HEK293 (cell line): ENCODE results near the gene CFAP221.

ENCODE experiments used
- CTCF ChIA-PET: fragments of 350-600 bp; formaldehyde crosslinking; extraction: SDS; loops from one replicate; lab custom pipeline; 2021; ENCODE audit warnings: antibody characterized with exemption; lab: Yijun Ruan, JAX
- POLR2A ChIA-PET: fragments of 300-600 bp; formaldehyde crosslinking; extraction: SDS; loops from one replicate; lab custom pipeline; 2020; ENCODE audit warnings: antibody characterized with exemption, inconsistent platforms; lab: Yijun Ruan, JAX
- H3K27ac ChIP-seq: fragments of 200-500 bp; sonication (Bioruptor generic); 2 replicates; pipeline ENCODE4 v1.5.1; 2014; ENCODE audit warnings: low read depth, low read length, control low read depth, inconsistent platforms; ENCODE audit errors: extremely low read depth
- H3K36me3 ChIP-seq, 2 experiments: fragments of 200-500 bp in 1 of 2; sonication (Bioruptor generic) in 1 of 2; 1 replicate in 1 of 2; 2 replicates in 1 of 2; pipeline ENCODE4 v1.5.1; 2014 to 2017; ENCODE audit warnings: inconsistent platforms in 2 of 2, low read length in 2 of 2; ENCODE audit not compliant: control insufficient read depth in 2 of 2, insufficient read depth in 1 of 2
- H3K4me1 ChIP-seq: fragments of 200-500 bp; sonication (Bioruptor generic); 2 replicates; pipeline ENCODE4 v1.5.1; 2014; ENCODE audit warnings: mild to moderate bottlenecking, low read length, inconsistent platforms; ENCODE audit not compliant: control insufficient read depth, insufficient read depth
- H3K4me3 ChIP-seq: 2 replicates; pipeline ENCODE4 v1.5.1; 2011; ENCODE audit warnings: low read depth, mild to moderate bottlenecking, control low read depth, low read length, moderate library complexity
- H3K9me3 ChIP-seq: fragments of 200-500 bp; sonication (Bioruptor generic); 2 replicates; pipeline ENCODE4 v1.5.1; 2014; ENCODE audit warnings: low read depth, low read length, inconsistent platforms; ENCODE audit not compliant: control insufficient read depth, insufficient read depth
- KLF10 ChIP-seq: fragments of 450-650 bp; IDR thresholded peaks from 2 replicates; pipeline ENCODE4 v1.5.1; 2018; ENCODE audit warnings: missing biosample characterization, mild to moderate bottlenecking, missing genetic modification characterization
- REPIN1 ChIP-seq: fragments of 450-650 bp; formaldehyde crosslinking; IDR thresholded peaks from 2 replicates; pipeline ENCODE4 v1.5.1; 2017; ENCODE audit warnings: missing biosample characterization, missing genetic modification characterization, low read depth
- SCRT2 ChIP-seq: fragments of 450-650 bp; formaldehyde crosslinking; IDR thresholded peaks from 2 replicates; pipeline ENCODE4 v1.5.1; 2016; ENCODE audit warnings: missing biosample characterization, missing genetic modification characterization
- YY2 ChIP-seq: fragments of 450-650 bp; formaldehyde crosslinking; IDR thresholded peaks from 2 replicates; pipeline ENCODE4 v1.5.1; 2016; ENCODE audit warnings: missing biosample characterization, missing genetic modification characterization
- ZBTB17 ChIP-seq: fragments of 450-650 bp; formaldehyde crosslinking; IDR thresholded peaks from 2 replicates; pipeline ENCODE4 v1.5.1; 2016; ENCODE audit warnings: missing biosample characterization, missing genetic modification characterization
- ZEB2 ChIP-seq: fragments of 450-650 bp; formaldehyde crosslinking; IDR thresholded peaks from 2 replicates; pipeline ENCODE4 v1.5.1; 2016; ENCODE audit warnings: missing biosample characterization, missing genetic modification characterization
- ZNF114 ChIP-seq: fragments of 450-650 bp; formaldehyde crosslinking; IDR thresholded peaks from 2 replicates; pipeline ENCODE4 v1.5.0; 2017; ENCODE audit warnings: missing biosample characterization, missing genetic modification characterization
- ZNF138 ChIP-seq: fragments of 450-650 bp; formaldehyde crosslinking; IDR thresholded peaks from 2 replicates; pipeline ENCODE4 v1.5.1; 2016; ENCODE audit warnings: missing biosample characterization, missing genetic modification characterization, borderline replicate concordance
- ZNF146 ChIP-seq: fragments of 450-650 bp; formaldehyde crosslinking; IDR thresholded peaks from 2 replicates; pipeline ENCODE4 v1.5.1; 2016; ENCODE audit warnings: missing biosample characterization, missing genetic modification characterization
- ZNF175 ChIP-seq: fragments of 450-650 bp; formaldehyde crosslinking; IDR thresholded peaks from 2 replicates; pipeline ENCODE4 v1.5.1; 2016; ENCODE audit warnings: missing biosample characterization, missing genetic modification characterization
- ZNF324 ChIP-seq: fragments of 450-650 bp; formaldehyde crosslinking; IDR thresholded peaks from 2 replicates; pipeline ENCODE4 v1.5.1; 2016; ENCODE audit warnings: missing biosample characterization, missing genetic modification characterization
- ZNF350 ChIP-seq: fragments of 450-650 bp; formaldehyde crosslinking; IDR thresholded peaks from 2 replicates; pipeline ENCODE4 v1.5.0; 2017; ENCODE audit warnings: missing biosample characterization, mild to moderate bottlenecking, missing genetic modification characterization
- ZNF366 ChIP-seq: fragments of 450-650 bp; formaldehyde crosslinking; conservative IDR thresholded peaks from 2 replicates; pipeline ENCODE4 v1.5.1; 2016; ENCODE audit warnings: missing biosample characterization, missing genetic modification characterization
- ZNF416 ChIP-seq: fragments of 450-650 bp; formaldehyde crosslinking; IDR thresholded peaks from 2 replicates; pipeline ENCODE4 v1.5.1; 2016; ENCODE audit warnings: missing biosample characterization, missing genetic modification characterization
- ZNF544 ChIP-seq: fragments of 450-650 bp; formaldehyde crosslinking; IDR thresholded peaks from 2 replicates; pipeline ENCODE4 v1.5.0; 2017; ENCODE audit warnings: missing biosample characterization, missing genetic modification characterization
- ZNF549 ChIP-seq: fragments of 450-650 bp; IDR thresholded peaks from 2 replicates; pipeline ENCODE4 v1.5.1; 2018; ENCODE audit warnings: missing biosample characterization, missing genetic modification characterization, mild to moderate bottlenecking, inconsistent platforms, moderate library complexity
- ZNF701 ChIP-seq: fragments of 450-650 bp; formaldehyde crosslinking; IDR thresholded peaks from 2 replicates; pipeline ENCODE4 v1.5.1; 2016; ENCODE audit warnings: missing biosample characterization, missing genetic modification characterization
- ZNF785 ChIP-seq: fragments of 450-650 bp; formaldehyde crosslinking; IDR thresholded peaks from 2 replicates; pipeline ENCODE4 v1.5.1; 2016; ENCODE audit warnings: missing biosample characterization, missing genetic modification characterization
- ZNF837 ChIP-seq: fragments of 450-650 bp; formaldehyde crosslinking; IDR thresholded peaks from 2 replicates; pipeline ENCODE4 v1.5.1; 2016; ENCODE audit warnings: missing biosample characterization, missing genetic modification characterization
- ZNF843 ChIP-seq: fragments of 450-650 bp; formaldehyde crosslinking; IDR thresholded peaks from 2 replicates; pipeline ENCODE4 v1.5.1; 2016; ENCODE audit warnings: missing biosample characterization, missing genetic modification characterization
- TF ChIP-seq, protein P1 (sequence below): fragments of 450-650 bp; formaldehyde crosslinking; IDR thresholded peaks from 2 replicates; pipeline ENCODE4 v1.5.1; 2016; ENCODE audit warnings: missing biosample characterization, missing genetic modification characterization, low read depth
- TF ChIP-seq, protein P2 (sequence below): fragments of 450-650 bp; formaldehyde crosslinking; IDR thresholded peaks from 2 replicates; pipeline ENCODE4 v1.5.1; 2016; ENCODE audit warnings: missing biosample characterization, missing genetic modification characterization
- TF ChIP-seq, protein P3 (sequence below): fragments of 450-650 bp; formaldehyde crosslinking; IDR thresholded peaks from 2 replicates; pipeline ENCODE4 v1.5.1; 2016; ENCODE audit warnings: missing biosample characterization, missing genetic modification characterization
- TF ChIP-seq, protein P4 (sequence below): fragments of 450-650 bp; IDR thresholded peaks from 2 replicates; pipeline ENCODE4 v1.5.1; 2018; ENCODE audit warnings: missing biosample characterization, missing genetic modification characterization
- TF ChIP-seq, protein P5 (sequence below): fragments of 450-650 bp; formaldehyde crosslinking; IDR thresholded peaks from 2 replicates; pipeline ENCODE4 v1.5.1; 2017; ENCODE audit warnings: missing biosample characterization, missing genetic modification characterization
- TF ChIP-seq, protein P6 (sequence below): fragments of 450-650 bp; formaldehyde crosslinking; IDR thresholded peaks from 2 replicates; pipeline ENCODE4 v1.5.1; 2017; ENCODE audit warnings: missing biosample characterization, missing genetic modification characterization

The CFAP221 gene

DNA sequence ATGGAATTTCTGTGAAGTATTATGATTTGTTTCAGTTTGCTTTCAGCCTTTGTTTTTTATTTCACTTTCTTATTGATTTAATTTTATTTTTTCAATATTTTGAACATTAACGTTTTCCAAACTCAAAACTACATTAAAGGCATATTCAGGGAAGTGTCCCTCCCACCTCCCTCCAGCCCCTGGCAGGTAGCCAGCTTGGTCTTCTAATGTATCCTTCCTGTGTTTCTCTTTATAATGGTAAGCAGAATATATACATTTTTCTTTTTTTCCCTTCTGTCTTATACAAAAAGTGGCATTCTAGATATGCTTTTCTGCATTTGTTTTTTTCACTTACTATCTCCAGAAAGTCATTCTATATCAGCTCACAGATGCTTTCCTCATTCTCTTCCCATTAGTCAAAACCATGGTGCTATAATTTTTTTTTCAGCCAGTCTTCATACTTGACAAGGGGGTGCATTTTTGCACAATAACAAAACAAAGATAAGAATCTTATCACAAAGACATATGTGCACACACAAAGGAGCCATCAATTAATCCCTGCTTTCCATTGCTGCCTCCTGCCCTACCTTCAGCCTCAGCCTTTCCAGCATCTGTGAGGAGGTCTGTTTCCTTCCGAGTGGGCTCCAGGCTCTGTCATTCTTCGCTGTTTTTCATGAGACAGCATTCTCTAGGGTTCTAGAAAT lies 101.1 kb downstream of the CFAP221 start:
- H3K4me1 ChIP-seq, result no peaks in the 10 kb centered on the region
- no peaks in the 10 kb centered on the region for H3K36me3 ChIP-seq
- no peak overlapping the region for H3K27ac ChIP-seq
- no peaks in the 10 kb centered on the region for H3K9me3 ChIP-seq
- CTCF ChIA-PET, result interaction anchor here (1.2 kb wide), 1 partner anchor 12 kb away, joined by 4 read pairs; no protein-coding TSS in a partner anchor
- H3K4me3 ChIP-seq, result no peak overlapping the region
- TF ChIP-seq ZNF549 (tag by site-specific recombination) (no peak), ZNF785 (tag by site-specific recombination) (no peak), ZNF114 (tag by site-specific recombination) (no peak), YY2 (tag by site-specific recombination) (no peak), ZNF175 (tag by site-specific recombination) (no peak), ZNF701 (no peak), ZEB2 (tag by site-specific recombination) (no peak), ZNF843 (tag by site-specific recombination) (no peak)
- TF ChIP-seq, protein P1, sequence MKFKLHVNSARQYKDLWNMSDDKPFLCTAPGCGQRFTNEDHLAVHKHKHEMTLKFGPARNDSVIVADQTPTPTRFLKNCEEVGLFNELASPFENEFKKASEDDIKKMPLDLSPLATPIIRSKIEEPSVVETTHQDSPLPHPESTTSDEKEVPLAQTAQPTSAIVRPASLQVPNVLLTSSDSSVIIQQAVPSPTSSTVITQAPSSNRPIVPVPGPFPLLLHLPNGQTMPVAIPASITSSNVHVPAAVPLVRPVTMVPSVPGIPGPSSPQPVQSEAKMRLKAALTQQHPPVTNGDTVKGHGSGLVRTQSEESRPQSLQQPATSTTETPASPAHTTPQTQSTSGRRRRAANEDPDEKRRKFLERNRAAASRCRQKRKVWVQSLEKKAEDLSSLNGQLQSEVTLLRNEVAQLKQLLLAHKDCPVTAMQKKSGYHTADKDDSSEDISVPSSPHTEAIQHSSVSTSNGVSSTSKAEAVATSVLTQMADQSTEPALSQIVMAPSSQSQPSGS (tag by site-specific recombination), result no peak
- TF ChIP-seq, protein P2, sequence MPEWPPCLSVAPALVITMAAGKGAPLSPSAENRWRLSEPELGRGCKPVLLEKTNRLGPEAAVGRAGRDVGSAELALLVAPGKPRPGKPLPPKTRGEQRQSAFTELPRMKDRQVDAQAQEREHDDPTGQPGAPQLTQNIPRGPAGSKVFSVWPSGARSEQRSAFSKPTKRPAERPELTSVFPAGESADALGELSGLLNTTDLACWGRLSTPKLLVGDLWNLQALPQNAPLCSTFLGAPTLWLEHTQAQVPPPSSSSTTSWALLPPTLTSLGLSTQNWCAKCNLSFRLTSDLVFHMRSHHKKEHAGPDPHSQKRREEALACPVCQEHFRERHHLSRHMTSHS, result no peak
- TF ChIP-seq, protein P3, sequence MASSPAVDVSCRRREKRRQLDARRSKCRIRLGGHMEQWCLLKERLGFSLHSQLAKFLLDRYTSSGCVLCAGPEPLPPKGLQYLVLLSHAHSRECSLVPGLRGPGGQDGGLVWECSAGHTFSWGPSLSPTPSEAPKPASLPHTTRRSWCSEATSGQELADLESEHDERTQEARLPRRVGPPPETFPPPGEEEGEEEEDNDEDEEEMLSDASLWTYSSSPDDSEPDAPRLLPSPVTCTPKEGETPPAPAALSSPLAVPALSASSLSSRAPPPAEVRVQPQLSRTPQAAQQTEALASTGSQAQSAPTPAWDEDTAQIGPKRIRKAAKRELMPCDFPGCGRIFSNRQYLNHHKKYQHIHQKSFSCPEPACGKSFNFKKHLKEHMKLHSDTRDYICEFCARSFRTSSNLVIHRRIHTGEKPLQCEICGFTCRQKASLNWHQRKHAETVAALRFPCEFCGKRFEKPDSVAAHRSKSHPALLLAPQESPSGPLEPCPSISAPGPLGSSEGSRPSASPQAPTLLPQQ (tag by site-specific recombination), result no peak
- POLR2A ChIA-PET, result no interaction called here

DNA sequence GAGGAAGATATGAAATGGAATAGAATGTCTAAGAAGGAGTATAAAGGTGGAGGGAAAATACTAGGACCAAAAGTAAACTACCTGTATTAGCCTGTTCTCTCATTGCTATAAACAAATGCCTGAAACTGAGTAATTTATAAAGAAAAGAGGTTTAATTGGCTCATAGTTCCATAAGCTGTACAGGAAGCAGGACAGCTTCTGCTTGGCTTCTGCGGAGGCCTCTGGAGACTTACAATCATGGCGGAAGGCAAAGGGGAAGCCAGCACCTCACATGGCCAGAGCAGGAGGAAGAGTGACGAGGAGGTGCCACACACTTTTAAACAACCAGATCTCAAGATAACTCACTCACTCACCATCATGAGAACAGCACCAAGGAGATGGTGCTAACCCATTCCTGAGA lies 101.9 kb downstream of the CFAP221 start:
- TF ChIP-seq SCRT2 (tag by site-specific recombination), result no peak
- no peak for TF ChIP-seq ZNF549 (tag by site-specific recombination)
- TF ChIP-seq ZNF366 (tag by site-specific recombination), result no peak
- no peak for TF ChIP-seq ZNF138
- no peak for TF ChIP-seq ZNF416 (tag by site-specific recombination)
- TF ChIP-seq ZNF146 (tag by site-specific recombination), result no peak
- TF ChIP-seq, protein P4, sequence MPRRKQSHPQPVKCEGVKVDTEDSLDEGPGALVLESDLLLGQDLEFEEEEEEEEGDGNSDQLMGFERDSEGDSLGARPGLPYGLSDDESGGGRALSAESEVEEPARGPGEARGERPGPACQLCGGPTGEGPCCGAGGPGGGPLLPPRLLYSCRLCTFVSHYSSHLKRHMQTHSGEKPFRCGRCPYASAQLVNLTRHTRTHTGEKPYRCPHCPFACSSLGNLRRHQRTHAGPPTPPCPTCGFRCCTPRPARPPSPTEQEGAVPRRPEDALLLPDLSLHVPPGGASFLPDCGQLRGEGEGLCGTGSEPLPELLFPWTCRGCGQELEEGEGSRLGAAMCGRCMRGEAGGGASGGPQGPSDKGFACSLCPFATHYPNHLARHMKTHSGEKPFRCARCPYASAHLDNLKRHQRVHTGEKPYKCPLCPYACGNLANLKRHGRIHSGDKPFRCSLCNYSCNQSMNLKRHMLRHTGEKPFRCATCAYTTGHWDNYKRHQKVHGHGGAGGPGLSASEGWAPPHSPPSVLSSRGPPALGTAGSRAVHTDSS (tag by site-specific recombination), result no peak
- TF ChIP-seq, protein P5, sequence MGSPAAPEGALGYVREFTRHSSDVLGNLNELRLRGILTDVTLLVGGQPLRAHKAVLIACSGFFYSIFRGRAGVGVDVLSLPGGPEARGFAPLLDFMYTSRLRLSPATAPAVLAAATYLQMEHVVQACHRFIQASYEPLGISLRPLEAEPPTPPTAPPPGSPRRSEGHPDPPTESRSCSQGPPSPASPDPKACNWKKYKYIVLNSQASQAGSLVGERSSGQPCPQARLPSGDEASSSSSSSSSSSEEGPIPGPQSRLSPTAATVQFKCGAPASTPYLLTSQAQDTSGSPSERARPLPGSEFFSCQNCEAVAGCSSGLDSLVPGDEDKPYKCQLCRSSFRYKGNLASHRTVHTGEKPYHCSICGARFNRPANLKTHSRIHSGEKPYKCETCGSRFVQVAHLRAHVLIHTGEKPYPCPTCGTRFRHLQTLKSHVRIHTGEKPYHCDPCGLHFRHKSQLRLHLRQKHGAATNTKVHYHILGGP (tag by site-specific recombination), result no peak
- no peak for TF ChIP-seq ZNF324 (tag by site-specific recombination)
- TF ChIP-seq ZNF350 (tag by site-specific recombination), result no peak
- TF ChIP-seq, protein P6, sequence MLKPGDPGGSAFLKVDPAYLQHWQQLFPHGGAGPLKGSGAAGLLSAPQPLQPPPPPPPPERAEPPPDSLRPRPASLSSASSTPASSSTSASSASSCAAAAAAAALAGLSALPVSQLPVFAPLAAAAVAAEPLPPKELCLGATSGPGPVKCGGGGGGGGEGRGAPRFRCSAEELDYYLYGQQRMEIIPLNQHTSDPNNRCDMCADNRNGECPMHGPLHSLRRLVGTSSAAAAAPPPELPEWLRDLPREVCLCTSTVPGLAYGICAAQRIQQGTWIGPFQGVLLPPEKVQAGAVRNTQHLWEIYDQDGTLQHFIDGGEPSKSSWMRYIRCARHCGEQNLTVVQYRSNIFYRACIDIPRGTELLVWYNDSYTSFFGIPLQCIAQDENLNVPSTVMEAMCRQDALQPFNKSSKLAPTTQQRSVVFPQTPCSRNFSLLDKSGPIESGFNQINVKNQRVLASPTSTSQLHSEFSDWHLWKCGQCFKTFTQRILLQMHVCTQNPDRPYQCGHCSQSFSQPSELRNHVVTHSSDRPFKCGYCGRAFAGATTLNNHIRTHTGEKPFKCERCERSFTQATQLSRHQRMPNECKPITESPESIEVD, result no peak
- no peak for TF ChIP-seq KLF10 (tag by site-specific recombination)
- no peak for TF ChIP-seq ZNF837 (tag by site-specific recombination)
- no peak for TF ChIP-seq REPIN1 (tag by site-specific recombination)
- TF ChIP-seq ZBTB17 (tag by site-specific recombination), result no peak
- no peak for TF ChIP-seq ZNF544 (tag by site-specific recombination)
- TF ChIP-seq YY2 (tag by site-specific recombination), result no peak
- Histone ChIP-seq H3K27ac (no peak overlapping the region), H3K4me1 (no peaks in the 10 kb centered on the region), H3K4me3 (no peak overlapping the region), H3K36me3 (no peaks in the 10 kb centered on the region), H3K9me3 (no peaks in the 10 kb centered on the region)
- CTCF ChIA-PET, result interaction anchor here (1.2 kb wide), 1 partner anchor 11 kb away, joined by 4 read pairs; no protein-coding TSS in a partner anchor
- POLR2A ChIA-PET, result no interaction called here
